ENCODE data around the gene NDST4.
A peak's percentile ranks its signal among the peaks of the same experiment; 100 is the strongest.

The NDST4 gene

DNA sequence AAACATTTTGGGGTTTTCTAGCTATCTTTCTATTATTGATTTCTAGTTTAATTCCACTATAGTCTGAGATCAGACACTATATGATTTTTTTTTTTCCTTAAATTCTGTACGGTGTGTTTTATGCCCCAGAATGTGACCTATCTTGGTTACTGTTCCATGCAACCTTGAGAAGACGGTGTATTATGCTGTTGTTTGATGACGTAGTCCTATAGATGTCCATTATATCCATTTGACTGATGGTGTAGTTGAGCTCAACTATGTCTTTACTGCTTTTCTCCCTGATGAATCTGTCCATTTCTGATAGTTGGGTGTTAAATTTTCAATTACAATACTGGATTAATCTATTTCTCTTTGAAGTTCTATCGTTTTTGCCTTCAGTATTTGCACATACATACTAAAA lies 212.5 kb downstream of the NDST4 start:
- no peak for DNase-seq

DNA sequence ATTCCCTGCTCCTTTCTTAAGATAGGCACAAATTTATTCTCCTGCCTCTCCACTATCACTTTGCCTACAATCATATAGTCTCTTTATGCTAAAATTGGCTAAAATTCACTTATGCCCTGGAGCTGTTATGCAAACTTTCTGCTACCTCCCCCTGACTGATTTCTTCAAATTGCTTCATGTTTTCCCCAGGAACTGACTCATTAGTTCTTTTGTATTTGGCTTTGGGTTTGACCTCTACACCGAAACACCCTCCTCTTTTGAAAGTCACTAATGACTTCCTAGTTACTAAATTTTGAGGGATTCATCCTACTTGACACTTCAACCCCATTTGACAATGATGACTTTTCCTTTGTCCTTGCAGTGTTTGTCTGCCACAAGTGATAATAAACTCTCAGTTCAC lies 222.6 kb downstream of the NDST4 start:
- no peak for DNase-seq

DNA sequence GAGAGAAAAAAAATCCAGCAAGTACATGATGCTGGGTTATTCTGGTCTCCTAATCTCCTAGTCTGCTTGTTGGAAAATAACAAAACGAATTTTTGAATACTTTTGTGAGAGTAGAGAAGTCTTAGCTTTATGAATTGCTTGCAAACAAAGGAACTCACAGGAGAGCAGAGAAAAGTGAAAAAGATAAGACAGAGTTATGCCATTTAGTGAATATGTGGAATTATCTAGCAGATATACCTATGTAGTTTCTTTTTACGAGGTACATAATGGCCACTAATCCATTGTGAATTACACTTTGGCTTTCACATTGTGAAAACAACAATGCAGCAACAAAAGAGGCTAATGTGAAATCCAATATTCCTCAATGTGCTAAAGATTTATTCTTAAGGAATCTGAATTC lies 226.7 kb downstream of the NDST4 start:
- no peak for DNase-seq

DNA sequence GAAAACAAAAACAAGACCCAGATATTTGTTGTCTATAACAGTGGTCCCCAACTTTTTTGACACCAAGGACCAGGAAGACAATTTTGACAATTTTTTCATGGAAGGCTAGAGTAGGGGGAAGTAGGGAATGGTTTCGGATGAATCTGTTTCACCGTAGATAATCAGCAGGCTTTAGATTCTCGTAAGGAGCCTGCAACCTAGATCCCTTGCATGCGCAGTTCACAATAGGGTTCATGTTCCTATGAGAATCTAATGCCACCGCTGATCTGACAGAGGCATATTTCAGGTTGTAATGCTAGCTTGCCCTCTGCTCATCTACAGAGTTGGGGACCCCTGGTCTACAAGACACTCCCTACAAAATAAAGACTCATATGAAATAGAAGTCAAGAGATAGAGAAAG lies 229.8 kb downstream of the NDST4 start:
- DNase-seq: no peak

DNA sequence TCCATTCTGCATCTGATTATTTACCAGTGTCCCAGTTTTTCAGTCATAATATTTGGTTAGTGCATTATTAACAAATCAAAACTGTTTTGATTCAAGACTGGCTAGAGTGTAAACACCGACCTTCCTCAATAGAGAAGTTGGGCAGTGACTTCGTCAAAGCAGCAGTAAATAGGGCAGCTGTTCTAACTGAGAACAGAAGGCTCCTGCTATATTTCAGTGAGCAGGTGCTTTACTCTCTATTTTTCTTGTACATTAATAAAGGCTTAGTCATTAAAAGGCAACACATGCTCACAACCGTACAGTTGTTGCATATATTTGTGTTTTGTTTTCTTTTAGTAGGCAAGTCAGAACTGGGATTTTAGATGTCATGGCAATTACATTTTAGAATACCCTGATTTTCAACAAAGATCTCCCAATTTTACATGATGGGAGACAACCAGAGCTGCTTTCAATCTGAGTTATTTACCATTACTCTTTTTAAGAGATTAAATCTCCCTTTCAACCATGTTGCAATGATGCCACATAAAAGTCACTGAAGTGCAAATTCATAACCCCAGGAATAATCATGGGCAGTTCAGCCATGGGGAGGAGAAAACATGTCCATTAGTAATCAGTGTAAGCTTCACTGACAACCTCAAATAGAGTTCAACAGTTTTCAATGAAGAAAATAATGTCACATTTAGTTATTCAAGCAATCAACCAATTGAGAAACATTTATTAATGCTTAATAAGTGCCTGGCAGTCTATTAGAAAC lies 233.3 kb downstream of the NDST4 start:
- DNase-seq: peak; percentile 66 to 83

DNA sequence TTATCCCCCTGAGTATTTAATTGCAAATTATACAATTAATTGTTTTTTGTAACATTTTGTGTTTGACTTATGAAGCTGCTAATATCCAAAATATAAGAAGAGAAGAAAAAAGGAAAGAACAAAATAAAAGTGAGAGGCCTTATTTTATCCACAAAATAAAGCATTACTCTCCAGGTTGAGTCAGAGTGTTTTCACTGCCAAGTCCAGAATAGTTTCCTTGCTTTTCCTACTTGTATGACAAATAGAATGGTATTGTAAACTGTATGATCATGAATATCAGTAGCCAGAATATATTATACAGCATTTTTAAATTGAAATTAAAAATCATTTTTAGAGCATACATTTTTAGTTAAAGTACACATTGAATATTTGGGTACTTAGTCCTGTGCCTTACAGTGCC lies 237.8 kb downstream of the NDST4 start:
- DNase-seq: no peak

DNA sequence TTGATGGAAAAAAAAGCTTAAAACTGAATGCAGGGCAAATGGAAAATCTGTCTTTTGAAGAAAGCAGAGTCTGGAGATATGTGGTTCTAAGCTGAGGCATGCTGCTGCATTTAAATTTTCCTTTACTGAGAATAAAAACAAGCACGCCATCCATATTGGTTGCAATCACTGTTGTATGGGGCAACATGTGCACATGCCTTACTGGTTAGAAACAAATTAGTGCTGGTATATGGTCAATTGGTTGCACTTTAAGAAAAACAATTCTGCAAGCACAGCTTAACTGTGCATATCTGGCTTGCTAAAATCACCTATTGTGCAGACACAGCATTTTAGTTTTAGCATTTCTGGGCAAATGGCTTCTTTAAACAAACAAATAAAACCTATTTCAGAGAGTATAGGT lies 239.1 kb downstream of the NDST4 start:
- DNase-seq: no peak

DNA sequence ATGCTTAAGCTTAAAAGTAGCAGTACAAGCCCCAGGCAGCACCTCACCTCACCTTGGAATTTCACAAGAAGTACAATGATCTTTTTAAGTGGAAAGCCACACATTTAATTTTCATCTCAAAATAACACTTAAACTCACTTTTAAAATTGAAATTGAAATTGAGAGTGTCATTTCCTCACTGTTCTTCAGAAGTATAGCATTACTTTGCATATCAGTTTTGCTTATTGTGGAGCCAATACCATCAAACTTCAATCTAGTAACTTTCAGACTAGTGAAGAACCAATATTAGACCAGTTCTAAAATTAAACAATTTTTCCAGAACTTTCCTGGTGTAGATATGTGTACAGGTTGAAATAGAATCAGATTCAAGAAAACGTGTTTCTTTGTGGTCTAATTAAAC lies 242.4 kb downstream of the NDST4 start:
- DNase-seq: no peak

DNA sequence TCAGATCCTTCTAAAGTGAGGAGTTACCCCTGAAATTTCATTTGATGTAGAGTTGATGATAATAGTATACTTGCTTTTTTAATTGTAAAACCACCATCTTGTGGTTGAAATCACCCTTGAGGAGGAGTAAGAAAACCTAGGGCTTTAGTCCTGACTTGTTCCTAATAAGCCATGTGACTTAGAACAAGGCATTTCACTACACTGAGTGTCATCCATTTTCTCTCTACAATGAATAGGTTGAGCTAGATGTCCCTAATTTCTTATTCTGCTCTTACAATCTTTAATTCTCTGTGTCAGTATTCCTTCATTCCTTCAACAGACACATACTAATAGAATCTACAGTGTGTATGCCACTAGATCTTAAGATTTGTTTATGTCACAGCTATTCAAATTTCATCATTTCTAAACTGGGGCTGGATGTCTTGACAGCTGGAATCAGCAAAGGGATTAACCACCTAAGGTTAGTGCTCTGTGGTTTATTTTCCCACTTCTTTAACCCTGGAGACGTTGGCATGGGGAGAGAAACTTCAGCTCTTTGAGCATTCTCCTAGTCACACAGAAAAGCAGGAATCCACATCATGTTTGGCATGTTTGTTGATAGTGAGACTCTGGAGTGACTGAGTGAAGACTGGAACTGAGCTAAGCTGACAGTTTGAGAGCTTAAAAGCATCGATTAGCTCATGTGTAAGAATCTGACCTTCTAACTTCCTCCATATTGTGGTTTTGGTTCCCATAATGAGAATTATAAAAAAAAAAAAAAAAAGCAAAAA lies 246.3 kb downstream of the NDST4 start:
- no peak for DNase-seq

DNA sequence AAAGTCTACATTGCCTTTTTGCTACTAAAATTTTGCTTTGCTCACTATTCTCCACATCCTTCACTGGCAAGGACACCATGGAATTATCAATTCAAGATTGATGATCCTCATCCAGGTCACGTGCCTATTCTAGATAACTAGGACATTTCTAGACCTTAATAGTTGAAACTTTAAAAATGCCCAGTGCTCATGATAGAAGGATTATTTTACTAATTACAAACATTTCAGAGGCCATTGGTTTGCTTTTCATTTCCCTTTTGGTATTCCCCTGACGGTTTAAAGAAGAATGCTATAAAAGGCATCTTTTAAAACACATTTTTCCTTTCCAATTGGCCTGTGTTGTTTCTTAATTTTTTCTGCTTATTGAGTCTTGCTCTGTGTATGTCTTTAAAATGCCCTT lies 249.4 kb downstream of the NDST4 start:
- no peak for DNase-seq

DNA sequence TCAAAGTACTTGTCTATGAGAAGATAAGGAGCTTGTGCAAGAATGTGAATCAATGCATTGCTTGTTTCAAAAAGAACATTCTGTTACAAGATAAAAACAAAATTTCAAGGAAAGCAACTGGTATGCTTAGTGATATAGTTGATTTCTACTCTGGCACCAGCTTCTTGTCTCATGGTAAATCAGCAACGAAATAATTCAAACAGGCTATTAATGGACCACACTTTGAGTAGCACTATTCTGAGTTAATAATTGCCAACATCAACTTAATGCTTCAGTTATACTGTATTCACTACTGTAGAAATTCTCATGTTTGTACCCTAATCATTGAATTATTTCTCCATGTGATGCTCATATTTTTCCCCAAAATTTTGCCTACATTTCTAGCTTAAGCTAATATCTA lies 252.6 kb downstream of the NDST4 start:
- no peak for DNase-seq

DNA sequence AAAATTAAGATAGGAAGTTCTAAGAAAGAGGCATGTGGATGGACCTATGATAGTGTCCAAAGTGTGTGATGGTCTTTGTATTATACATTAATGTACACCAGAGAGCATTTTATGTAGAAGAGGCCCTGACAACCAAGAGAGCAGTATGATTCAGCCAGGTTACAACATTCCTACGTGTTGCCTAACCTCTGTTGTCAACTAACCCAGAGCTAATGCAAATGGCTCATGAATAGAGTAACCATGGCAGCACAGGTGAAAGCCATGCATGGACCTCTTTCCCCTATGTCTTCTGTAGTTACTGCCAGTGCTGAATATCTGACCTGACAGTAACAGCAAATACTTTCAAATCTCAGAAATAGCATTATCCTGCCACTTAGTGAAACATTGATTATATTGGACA lies 255.6 kb downstream of the NDST4 start:
- no peak for DNase-seq

DNA sequence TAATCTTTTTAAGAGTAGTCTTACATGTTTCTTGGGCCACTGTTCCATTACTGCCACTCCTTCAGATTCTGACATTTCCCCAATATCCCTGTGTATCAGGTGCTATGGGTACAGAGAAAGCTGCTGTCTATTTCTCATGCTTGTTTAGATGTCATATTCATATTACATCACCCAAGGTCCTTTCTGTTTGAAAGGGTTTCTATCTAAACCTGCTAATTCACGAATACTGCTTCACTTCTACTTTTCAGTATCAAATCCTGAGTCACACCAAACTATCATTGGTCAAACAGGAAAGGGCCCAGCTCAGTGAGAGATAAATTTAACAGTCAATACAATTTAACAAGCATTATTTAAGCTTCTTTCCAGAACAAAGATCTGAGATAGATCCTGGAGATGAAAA lies 273.4 kb downstream of the NDST4 start:
- DNase-seq: no peak

DNA sequence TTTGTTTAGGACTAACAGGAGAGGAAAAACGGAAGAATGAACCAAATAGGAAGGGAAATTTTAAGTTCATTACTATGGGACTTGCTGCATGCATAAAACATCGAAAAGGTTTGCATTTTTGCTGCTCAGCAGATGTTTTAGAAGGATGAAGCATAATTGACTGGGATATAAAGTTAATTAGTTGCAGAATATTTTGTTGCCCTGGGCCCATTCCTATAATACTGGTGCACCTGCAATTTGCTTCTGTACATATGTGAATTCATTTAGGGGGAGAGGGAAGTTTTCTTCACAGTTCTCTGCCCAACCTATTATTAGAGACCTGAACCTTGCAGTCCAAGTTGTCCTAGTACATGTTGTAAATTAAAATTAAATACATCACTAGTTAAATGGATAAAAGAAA lies 282.8 kb downstream of the NDST4 start:
- DNase-seq: no peak

DNA sequence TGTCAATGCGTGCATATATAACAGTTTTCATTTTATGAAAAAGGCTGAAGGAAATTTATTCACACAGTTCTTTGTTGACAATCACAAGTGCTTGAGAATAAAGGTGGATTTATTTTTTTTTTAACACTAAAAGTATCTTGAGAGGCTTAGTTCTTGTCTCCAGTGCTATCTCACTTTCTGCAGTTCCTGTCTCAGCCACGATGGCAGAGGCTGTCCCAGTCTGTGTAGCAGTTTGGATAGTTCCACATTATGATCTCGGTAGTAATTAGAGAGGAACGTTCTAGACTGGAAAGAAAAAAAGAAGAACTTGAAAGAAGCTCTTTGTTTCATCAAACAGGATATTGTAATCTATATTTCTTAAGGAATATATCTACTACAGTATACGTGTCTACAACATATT lies 285.8 kb downstream of the NDST4 start:
- no peak for DNase-seq

DNA sequence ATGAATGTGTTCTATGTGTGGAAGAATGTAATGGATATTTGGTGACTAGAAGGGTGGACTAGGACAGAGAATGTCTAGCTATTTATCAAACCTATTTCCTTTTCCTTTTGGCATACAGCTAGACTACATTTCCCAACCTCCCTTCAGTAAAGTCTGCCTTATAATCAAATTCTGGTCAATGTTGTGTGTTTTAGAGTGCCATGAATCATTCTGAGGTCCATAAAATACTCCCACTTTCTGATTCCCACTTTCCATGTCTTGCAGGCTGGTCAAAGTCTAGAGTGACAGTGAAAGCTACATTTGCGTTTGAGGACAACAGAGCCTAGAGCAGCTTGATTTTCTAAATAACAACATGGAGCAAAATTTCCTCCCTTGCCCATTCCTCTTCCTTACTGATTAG lies 297.7 kb downstream of the NDST4 start:
- DNase-seq: no peak

DNA sequence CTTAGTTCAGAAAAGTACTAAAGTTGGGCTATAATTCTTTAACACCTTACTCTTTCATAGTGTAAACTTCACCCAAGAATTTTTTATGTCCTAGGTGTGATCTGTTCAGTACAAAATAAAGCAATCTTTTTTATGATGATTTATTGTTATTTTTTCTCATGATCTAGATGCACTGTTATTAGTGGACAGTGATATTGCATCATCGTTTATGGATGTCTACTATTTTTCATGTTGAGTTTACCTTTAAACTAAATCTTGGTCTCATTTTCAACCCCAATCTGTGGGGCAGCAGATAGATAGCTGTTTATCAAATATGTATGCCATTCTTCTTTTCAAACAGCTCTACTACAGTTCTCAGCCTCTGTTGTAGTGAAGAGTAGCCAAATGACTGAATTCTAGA lies 299.5 kb downstream of the NDST4 start:
- DNase-seq: no peak

DNA sequence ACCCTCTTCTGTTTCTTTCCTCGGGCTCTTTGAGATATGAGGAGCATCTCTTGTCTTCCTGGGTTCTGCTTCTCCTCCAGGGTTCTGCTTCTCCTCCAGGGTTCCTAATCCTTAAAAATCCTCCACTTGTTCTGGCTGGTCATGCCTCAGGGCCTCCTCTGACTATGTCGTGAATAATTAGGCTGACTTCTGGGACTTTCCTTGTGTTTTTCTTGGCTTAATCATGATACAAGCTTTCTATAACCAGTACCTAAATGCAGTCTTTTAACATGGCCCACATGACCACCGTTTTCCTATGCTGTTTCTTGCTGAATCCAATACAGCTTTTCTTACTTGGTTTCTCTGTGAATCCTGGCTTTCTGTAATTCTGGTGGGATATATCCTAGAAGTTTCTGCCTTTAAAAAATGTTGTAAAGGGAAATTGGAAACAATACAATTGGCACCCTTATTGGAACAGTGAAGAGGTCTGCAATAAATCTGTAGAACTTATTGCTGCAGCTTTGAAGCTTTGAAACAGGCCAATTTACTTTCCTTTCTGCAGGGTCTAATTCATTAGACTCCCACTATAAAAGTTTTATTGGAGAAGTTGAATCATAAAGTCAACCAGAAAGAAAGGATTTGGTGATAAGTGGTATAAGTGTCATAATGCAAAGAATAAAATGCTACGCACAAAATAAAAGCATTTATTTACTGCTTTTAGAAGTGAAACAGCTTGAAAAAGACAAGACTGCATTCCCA lies 301.7 kb downstream of the NDST4 start:
- DNase-seq: no peak

DNA sequence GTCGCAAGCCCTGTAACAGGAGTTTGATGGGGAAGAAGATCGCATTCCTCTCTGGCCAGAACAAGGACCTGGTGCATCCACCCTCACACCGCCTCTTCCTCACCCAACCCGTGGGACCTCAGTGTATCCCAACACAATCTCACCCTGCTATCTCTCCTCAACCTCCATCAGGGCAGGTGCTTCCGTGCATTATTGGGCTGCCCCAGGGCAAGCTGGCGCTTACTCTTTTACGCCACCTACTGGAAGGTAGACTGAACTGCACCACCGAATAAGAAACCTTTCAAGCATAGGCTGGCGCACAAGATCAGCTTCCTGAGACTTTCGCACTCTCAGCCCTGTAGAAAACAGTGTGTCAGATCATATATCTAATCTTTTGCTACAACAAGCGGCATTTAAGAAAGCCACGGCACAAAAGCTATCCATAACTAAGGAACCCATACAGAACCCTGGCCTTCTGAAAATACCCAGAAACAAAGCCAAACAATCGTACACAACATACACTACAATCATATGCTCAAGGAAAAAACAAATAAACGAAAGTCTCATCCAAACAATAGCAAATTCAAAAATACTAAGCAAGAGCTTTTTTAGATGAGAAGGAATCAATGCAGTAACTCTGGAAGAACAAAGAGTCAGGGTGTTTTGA lies 305.5 kb downstream of the NDST4 start:
- DNase-seq: no peak

DNA sequence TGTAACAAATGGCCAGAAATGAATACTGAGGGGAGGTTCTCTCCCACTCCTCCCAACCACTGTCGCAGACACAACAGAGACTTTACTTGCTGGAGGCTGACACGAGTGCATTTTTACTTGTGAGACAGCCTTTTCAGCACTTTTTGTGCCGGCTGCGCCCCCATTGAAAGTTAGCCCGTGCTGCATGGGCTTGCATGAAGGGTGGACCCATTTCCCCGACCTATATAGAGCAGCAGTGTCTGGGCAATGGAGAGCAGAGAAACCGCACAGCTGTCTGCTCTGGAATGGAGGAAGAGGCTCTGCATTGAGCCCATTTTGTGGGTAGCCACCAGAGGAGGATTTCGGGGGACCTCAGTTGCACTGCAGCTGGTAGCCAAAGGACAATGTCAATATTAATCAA lies 306.1 kb downstream of the NDST4 start:
- DNase-seq: no peak

DNA sequence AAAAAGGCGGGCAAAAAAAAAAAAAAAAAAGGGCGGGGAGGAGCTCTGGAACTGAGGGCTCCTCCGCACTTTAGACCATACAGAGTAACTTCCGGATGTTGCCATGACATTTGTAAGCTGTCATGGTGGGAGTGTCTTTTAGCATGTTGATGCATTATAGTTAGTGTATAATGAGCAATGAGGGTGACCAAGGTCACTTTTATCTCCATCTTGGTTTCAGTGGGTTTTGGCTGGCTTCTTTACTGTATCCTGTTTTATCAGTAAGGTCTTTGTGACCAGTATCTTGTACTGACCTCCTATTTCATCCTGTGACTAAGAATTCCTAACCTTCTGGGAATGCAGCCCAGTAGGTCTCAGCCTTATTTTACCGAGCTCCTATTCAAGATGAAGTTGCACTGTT lies 321.4 kb downstream of the NDST4 start:
- no peak for DNase-seq

DNA sequence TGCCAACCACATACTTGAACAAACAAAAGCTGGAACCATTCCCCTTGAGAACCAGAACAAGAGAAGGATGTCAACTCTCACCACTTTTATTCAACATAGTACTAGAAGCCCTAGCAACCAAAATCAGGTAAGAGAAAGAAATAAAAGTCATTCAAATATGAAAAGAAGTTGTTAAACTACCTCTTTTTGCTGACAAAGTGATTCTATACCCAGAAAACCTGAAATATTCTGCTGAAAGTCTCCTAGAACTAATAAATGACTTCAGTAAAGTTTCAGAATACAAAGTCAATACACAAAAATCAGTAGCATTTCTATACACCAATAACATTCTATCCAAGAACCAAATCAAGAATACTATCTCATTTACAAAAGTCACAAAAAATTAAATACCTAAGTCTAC lies 327.9 kb downstream of the NDST4 start:
- DNase-seq: no peak

DNA sequence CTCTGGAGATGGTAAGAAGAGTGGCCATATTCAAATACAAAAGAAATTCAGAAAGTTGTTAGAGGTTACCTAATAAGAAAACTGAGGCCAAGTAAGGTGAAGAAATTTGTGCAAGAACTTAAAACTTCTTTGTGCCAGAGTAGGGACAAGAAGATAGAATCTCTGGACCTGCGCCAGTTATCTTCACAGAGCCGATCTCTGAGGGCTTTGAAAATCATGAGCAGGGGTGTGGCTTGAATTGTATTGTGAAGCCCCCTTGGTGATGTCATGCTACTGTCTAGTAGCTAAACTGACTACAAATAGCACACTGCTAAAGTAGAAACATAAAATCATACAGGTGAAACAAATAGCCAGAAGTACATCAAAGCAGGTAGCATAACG lies 330.2 kb downstream of the NDST4 start:
- no peak for DNase-seq

All from SHP77 (cell line).